H1 (cell line): Measurements from ENCODE around the gene ADGRA3. TPM values are rescaled to one million over a fixed set of nuclear protein-coding genes. Genes with fewer than 3 reads are reported as not detected.

ENCODE experiments used
- CTCF ChIA-PET: fragments of 300-600 bp; sonication (Branson Sonifier 250); formaldehyde crosslinking; loops from one replicate; lab custom pipeline; 2021; ENCODE audit not compliant: partially characterized antibody; lab: Charles Lee
- POLR2A ChIA-PET: fragments of 300-600 bp; sonication (Branson Sonifier 250); formaldehyde crosslinking; loops from one replicate; lab custom pipeline; 2021; ENCODE audit warnings: inconsistent platforms; ENCODE audit not compliant: partially characterized antibody; lab: Charles Lee
- DNase-seq, 2 experiments: peaks; one replicate each; pipeline versions ENCODE4 v3.0.0 to v3.0.0-alpha.2; 2010 to 2022; ENCODE audit warnings: low spot score in 2 of 2, low read depth in 1 of 2, mixed read lengths in 1 of 2
- FAIRE-seq: peaks from 2 replicates; lab custom pipeline; 2011; peaks lifted over from hg19 to GRCh38; lab: Jason Lieb, UNC
- H2AFZ ChIP-seq: 2 replicates; pipeline ENCODE4 v1.8.1; 2012; ENCODE audit warnings: low read length, inconsistent platforms
- H2AK5ac ChIP-seq: 2 replicates; pipeline ENCODE4 v1.6.1; 2013; ENCODE audit warnings: low read depth, low read length
- H2BK120ac ChIP-seq: replicated peaks from 2 replicates; pipeline ENCODE3; 2013; ENCODE audit warnings: low read depth, low read length, inconsistent platforms
- H2BK12ac ChIP-seq: 2 replicates; pipeline ENCODE4 v1.6.1; 2013; ENCODE audit warnings: low read depth, low read length
- H2BK15ac ChIP-seq: 2 replicates; pipeline ENCODE4 v1.6.1; 2013; ENCODE audit warnings: low read length
- H2BK20ac ChIP-seq: 2 replicates; pipeline ENCODE4 v1.6.1; 2013; ENCODE audit warnings: low read length
- H2BK5ac ChIP-seq: 2 replicates; pipeline ENCODE4 v1.6.1; 2013; ENCODE audit warnings: low read depth, low read length
- H3K14ac ChIP-seq: 2 replicates; pipeline ENCODE4 v1.6.1; 2013; ENCODE audit warnings: inconsistent platforms; ENCODE audit not compliant: insufficient read length
- H3K18ac ChIP-seq: 2 replicates; pipeline ENCODE4 v1.6.1; 2013; ENCODE audit warnings: low read length; ENCODE audit errors: extremely low read depth
- H3K23ac ChIP-seq: 2 replicates; pipeline ENCODE4 v1.6.1; 2013; ENCODE audit warnings: inconsistent platforms; ENCODE audit not compliant: insufficient read length
- H3K23me2 ChIP-seq: 2 replicates; pipeline ENCODE4 v1.6.1; 2013; ENCODE audit warnings: low read depth, low read length
- H3K27ac ChIP-seq: 2 replicates; pipeline ENCODE4 v1.6.1; 2011; ENCODE audit warnings: low read depth, low read length, inconsistent platforms
- H3K27me3 ChIP-seq, 4 experiments: replicated peaks in 1 of 4; 1 replicate in 1 of 4; 2 replicates in 3 of 4; pipeline versions ENCODE4 v1.6.1 to v1.8.1; 2011 to 2013; ENCODE audit warnings: low read length in 3 of 4, mild to moderate bottlenecking in 3 of 4, inconsistent platforms in 2 of 4, mixed read lengths in 2 of 4, moderate library complexity in 1 of 4; ENCODE audit not compliant: control insufficient read depth in 3 of 4, insufficient read depth in 3 of 4; ENCODE audit errors: extremely low read depth in 1 of 4
- H3K36me3 ChIP-seq, 4 experiments: 2 replicates each; pipeline versions ENCODE4 v1.6.1 to v1.8.1; 2011 to 2013; ENCODE audit warnings: mild to moderate bottlenecking in 4 of 4, low read length in 3 of 4, moderate library complexity in 2 of 4, control low read depth in 1 of 4, inconsistent platforms in 1 of 4; ENCODE audit not compliant: insufficient read depth in 4 of 4, control insufficient read depth in 2 of 4
- H3K4ac ChIP-seq: replicated peaks from 2 replicates; pipeline ENCODE3; 2013; ENCODE audit warnings: low read length, low read depth, mixed read lengths, inconsistent platforms; ENCODE audit not compliant: insufficient read length
- H3K4me1 ChIP-seq, 4 experiments: replicated peaks in 1 of 4; 1 replicate in 1 of 4; 2 replicates in 3 of 4; pipeline versions ENCODE4 v1.6.1 to v1.8.1; 2011 to 2013; ENCODE audit warnings: low read length in 3 of 4, inconsistent platforms in 2 of 4, mixed read lengths in 1 of 4; ENCODE audit not compliant: insufficient read depth in 4 of 4, control insufficient read depth in 3 of 4
- H3K4me2 ChIP-seq, 2 experiments: 2 replicates each; pipeline versions ENCODE4 v1.6.1 to v1.8.1; 2011 to 2013; ENCODE audit warnings: low read depth in 2 of 2, low read length in 2 of 2, control low read depth in 1 of 2, inconsistent platforms in 1 of 2, mild to moderate bottlenecking in 1 of 2; ENCODE audit not compliant: insufficient read depth in 1 of 2
- H3K4me3 ChIP-seq, 4 experiments: fragments of 200-600, 300-600 bp in 1 of 4; sonication (generic), shearing (Covaris generic), sonication (Bioruptor Twin) in 1 of 4; 2 replicates each; pipeline versions ENCODE4 v1.5.1 to v1.8.1; 2011 to 2016; ENCODE audit warnings: low read length in 4 of 4, low read depth in 3 of 4, control low read depth in 2 of 4, inconsistent platforms in 2 of 4, mild to moderate bottlenecking in 2 of 4, mixed read lengths in 1 of 4, moderate library complexity in 1 of 4; ENCODE audit not compliant: insufficient read depth in 2 of 4; ENCODE audit errors: extremely low read depth in 1 of 4
- H3K56ac ChIP-seq: replicated peaks from 2 replicates; pipeline ENCODE3; 2013; ENCODE audit warnings: low read depth, mild to moderate bottlenecking, mixed read lengths, low read length, inconsistent platforms; ENCODE audit not compliant: insufficient read length
- H3K79me1 ChIP-seq: 2 replicates; pipeline ENCODE4 v1.6.1; 2013; ENCODE audit warnings: low read depth, low read length, control low read depth
- H3K79me2 ChIP-seq, 2 experiments: 2 replicates each; pipeline versions ENCODE4 v1.6.1 to v1.8.1; 2012 to 2013; ENCODE audit warnings: low read length in 2 of 2, mild to moderate bottlenecking in 2 of 2, inconsistent platforms in 1 of 2; ENCODE audit not compliant: insufficient read depth in 2 of 2, control insufficient read depth in 1 of 2
- H3K9ac ChIP-seq, 4 experiments: replicated peaks in 1 of 4; 1 replicate in 1 of 4; 2 replicates in 3 of 4; pipeline versions ENCODE4 v1.6.1 to v1.8.1; 2011 to 2013; ENCODE audit warnings: low read depth in 3 of 4, low read length in 3 of 4, control low read depth in 2 of 4, mild to moderate bottlenecking in 2 of 4, moderate library complexity in 2 of 4, inconsistent platforms in 1 of 4; ENCODE audit errors: extremely low read depth in 1 of 4
- H3K9me3 ChIP-seq, 2 experiments: 2 replicates each; pipeline versions ENCODE4 v1.6.1 to v1.8.1; 2012 to 2013; ENCODE audit warnings: mild to moderate bottlenecking in 2 of 2, moderate library complexity in 2 of 2, control low read depth in 1 of 2, inconsistent platforms in 1 of 2, low read depth in 1 of 2, low read length in 1 of 2, mixed read lengths in 1 of 2; ENCODE audit not compliant: insufficient read depth in 2 of 2
- H4K20me1 ChIP-seq, 2 experiments: replicated peaks in 1 of 2; 2 replicates each; pipeline versions ENCODE3 to v1.8.1; 2011 to 2013; ENCODE audit warnings: inconsistent platforms in 2 of 2, low read length in 2 of 2, mild to moderate bottlenecking in 1 of 2; ENCODE audit not compliant: insufficient read depth in 2 of 2, control insufficient read depth in 1 of 2
- H4K5ac ChIP-seq: 2 replicates; pipeline ENCODE4 v1.6.1; 2013; ENCODE audit warnings: low read length, low read depth, mixed read lengths, inconsistent platforms; ENCODE audit not compliant: insufficient read length
- H4K8ac ChIP-seq: 2 replicates; pipeline ENCODE4 v1.8.0; 2013; ENCODE audit warnings: mild to moderate bottlenecking, moderate library complexity, low read length, inconsistent platforms; ENCODE audit not compliant: insufficient read depth; ENCODE audit errors: extremely low read depth
- H4K91ac ChIP-seq: replicated peaks from 2 replicates; pipeline ENCODE3; 2013; ENCODE audit warnings: low read length, mixed read lengths, inconsistent platforms; ENCODE audit not compliant: insufficient read length
- CTCF ChIP-seq, 3 experiments: IDR thresholded peaks; 1 replicate in 2 of 3; 2 replicates in 1 of 3; pipeline versions ENCODE4 v1.5.1 to v1.6.1; 2011; ENCODE audit warnings: low read length in 3 of 3, mild to moderate bottlenecking in 3 of 3, inconsistent platforms in 2 of 3, low read depth in 1 of 3, moderate library complexity in 1 of 3; ENCODE audit not compliant: insufficient read depth in 1 of 3; ENCODE audit errors: control extremely low read depth in 1 of 3
- HDAC2 ChIP-seq, 2 experiments: fragments of 300-600 bp in 1 of 2; sonication (generic) in 1 of 2; IDR thresholded peaks; 2 replicates each; pipeline ENCODE4 v1.6.1; 2011 to 2012; ENCODE audit warnings: low read depth in 2 of 2, low read length in 2 of 2, mild to moderate bottlenecking in 2 of 2, moderate library complexity in 2 of 2, borderline replicate concordance in 1 of 2, inconsistent platforms in 1 of 2
- RAD21 ChIP-seq, 2 experiments: IDR thresholded peaks in 1 of 2; conservative IDR thresholded peaks in 1 of 2; 2 replicates each; pipeline ENCODE4 v1.6.1; 2011; ENCODE audit warnings: low read depth in 2 of 2, low read length in 2 of 2, improper control_type of control experiment in 1 of 2, inconsistent platforms in 1 of 2, mild to moderate bottlenecking in 1 of 2, moderate library complexity in 1 of 2
- RFX5 ChIP-seq: IDR thresholded peaks from 2 replicates; pipeline ENCODE4 v1.6.1; 2011; ENCODE audit warnings: low read depth, low read length, improper control_type of control experiment, borderline replicate concordance
- USF2 ChIP-seq: IDR thresholded peaks from 2 replicates; pipeline ENCODE4 v1.6.1; 2011; ENCODE audit warnings: low read length, improper control_type of control experiment
- WGBS, 2 experiments: shearing (Covaris generic) in 1 of 2; methylation state at CpG; one replicate each; pipeline versions ENCODE4 v1.1.6 to v1.1.7; 2013 to 2015; ENCODE audit warnings: low lambda C conversion rate in 2 of 2, mixed read lengths in 2 of 2, inconsistent platforms in 1 of 2, low coverage in 1 of 2, missing lambda C conversion rate in 1 of 2; ENCODE audit not compliant: insufficient replicate concordance in 2 of 2, insufficient coverage in 1 of 2, insufficient read length in 1 of 2; ENCODE audit errors: extremely low coverage in 1 of 2, missing lambda C conversion rate in 1 of 2; 5-methylcytosine and 5-hydroxymethylcytosine counted together
- polyA plus RNA-seq, 7 experiments: library from polyadenylated mRNA; depleted of rRNA in 3 of 7; stranded (reverse) in 5 of 7; unstranded in 2 of 7; fragments of >200 nt in 5 of 7; fragments of 200-250 nt in 2 of 7; gene quantifications; 1 replicate in 5 of 7; 2 replicates in 1 of 7; 4 replicates in 1 of 7; pipeline versions ENCODE4 v1.2.1 to v1.2.3, GENCODE V29; 2011 to 2013; ENCODE audit warnings: missing spikeins in 2 of 7, mixed read lengths in 2 of 7
- total RNA-seq: library from RNA; stranded (reverse); fragmentation: NEBNext Ultra II Directional; extraction: Animal tissue kit (Norgen Biotek cat#: 25700); gene quantifications from 2 replicates; pipeline ENCODE4 v1.2.1, GENCODE V29; 2021

Gene ADGRA3
- total and polyA plus RNA-seq, 2 of the 8 experiments (the other 6 are each of a cell fraction or from before 2014, with no cell fraction given): 31.5 to 63.0 TPM

GRCh38 chr4:22410645-22411247 lies 105.1 kb downstream of the ADGRA3 start:
- H3K79me1 ChIP-seq: no peaks in the 10 kb centered on the region
- no peaks in the 10 kb centered on the region for H4K20me1 ChIP-seq
- H3K36me3 ChIP-seq: peaks cover 0 to 25% (median 9%) of the 10 kb centered on the region in 4 experiments; a peak in 5 of 8 replicates
- H3K23me2 ChIP-seq: no peaks in the 10 kb centered on the region
- no peak overlapping the region for H2AK5ac ChIP-seq
- no peak overlapping the region for H2BK5ac ChIP-seq
- no peak overlapping the region for H4K91ac ChIP-seq
- H4K5ac ChIP-seq: no peak overlapping the region
- H2BK12ac ChIP-seq: no peak overlapping the region
- POLR2A ChIA-PET: no interaction called here
- no peak overlapping the region for H3K18ac ChIP-seq
- no peak overlapping the region for H2BK15ac ChIP-seq
- no peak overlapping the region for H3K14ac ChIP-seq
- no peak overlapping the region for H2BK20ac ChIP-seq
- H3K4ac ChIP-seq: no peak overlapping the region
- CTCF ChIA-PET: interaction anchor here (0.6 to 5.3 kb wide), 23 partner anchors 9 to 287 kb away, joined by 3 to 20 read pairs (median 4); no protein-coding TSS in a partner anchor
- no peak overlapping the region for H2AFZ ChIP-seq
- no peak overlapping the region for H4K8ac ChIP-seq
- no peak overlapping the region for H3K23ac ChIP-seq
- H3K27me3 ChIP-seq: no peaks in the 10 kb centered on the region
- H3K27ac ChIP-seq: no peak overlapping the region
- H2BK120ac ChIP-seq: no peak overlapping the region
- FAIRE-seq: no peak
- no peaks in the 10 kb centered on the region; a peak in 1 of 4 replicates for H3K79me2 ChIP-seq
- whole genome bisulfite sequencing, 2 experiments: 96% methylated on average over 1 of the region's 1 CpG; no CpG with 5 or more reads in 1 of the 2 experiments
- TF ChIP-seq RAD21 (IDR thresholded peaks at IDR 0.05 in 1 of 2, conservative IDR thresholded peaks at IDR 0.05 in 1 of 2; ENCODE audit: low read depth in 2 of 2, low read length in 2 of 2): peak in 1 of 2 experiments; percentile 22; a peak in 2 of 4 replicates
- peak in 1 of 3 experiments; percentile 16; a peak in 1 of 4 replicates for TF ChIP-seq CTCF (IDR thresholded peaks at IDR 0.05; ENCODE audit: control extremely low read depth in 1 of 3, insufficient read depth in 1 of 3, low read depth in 1 of 3, low read length in 3 of 3)
- no peak for TF ChIP-seq USF2
- TF ChIP-seq RFX5: no peak
- no peak for TF ChIP-seq HDAC2 (IDR thresholded peaks at IDR 0.05; ENCODE audit: borderline replicate concordance in 1 of 2, low read depth in 2 of 2, low read length in 2 of 2)
- TF ChIP-seq, all 59 proteins: peak for 2
- H3K56ac ChIP-seq: no peak overlapping the region
- no peaks in the 10 kb centered on the region for H3K4me1 ChIP-seq
- no peak for DNase-seq
- H3K4me2 ChIP-seq: no peak overlapping the region
- H3K9ac ChIP-seq: no peak overlapping the region
- H3K9me3 ChIP-seq: no peaks in the 10 kb centered on the region
- H3K4me3 ChIP-seq: no peak overlapping the region
